Activated T-cell treated with anti-CD3 and anti-CD28 coated beads for 4 hours (primary cell): ENCODE data around the gene TMX3.

Experiments used
- DNase-seq: peaks from one replicate; pipeline ENCODE4 v3.0.0-alpha.2; 2020

Gene TMX3

DNA sequence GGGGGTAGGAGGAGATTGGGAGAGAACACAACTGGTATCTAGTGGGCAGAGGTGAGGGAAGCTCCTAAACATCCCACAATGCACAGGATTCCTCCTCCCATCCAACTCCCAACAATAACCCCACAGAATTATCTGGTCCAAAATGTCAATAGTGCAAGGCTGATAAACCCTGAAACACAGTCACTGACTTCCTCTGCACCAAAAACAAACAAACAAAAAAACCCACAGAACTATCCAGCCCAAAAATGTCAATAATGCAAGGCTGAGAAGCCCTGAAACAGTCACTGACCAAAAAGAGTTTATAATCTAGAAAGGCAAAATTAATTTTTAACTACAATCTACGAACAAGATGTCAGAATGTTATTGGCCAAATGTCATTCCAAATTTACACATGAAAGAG lies 9.8 kb downstream of the TMX3 start:
- no peak for DNase-seq

DNA sequence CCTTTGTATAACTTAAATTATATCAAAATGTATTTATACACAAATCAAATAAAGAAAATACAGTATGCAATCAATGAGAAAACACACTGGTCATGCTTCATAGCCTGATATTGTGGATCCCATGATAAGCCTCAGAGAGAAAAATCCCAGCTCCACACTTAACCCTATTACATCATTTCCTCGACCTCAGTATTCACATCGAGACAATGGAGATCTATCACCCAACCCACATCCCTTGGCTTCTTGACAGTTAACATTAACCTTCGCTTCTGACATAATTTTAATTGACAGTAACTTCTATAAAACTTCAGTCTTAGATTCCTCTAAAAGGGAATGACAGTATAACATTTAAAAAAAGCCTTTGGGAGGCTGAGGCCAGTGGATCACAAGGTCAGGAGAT lies 11.6 kb downstream of the TMX3 start:
- no peak for DNase-seq

DNA sequence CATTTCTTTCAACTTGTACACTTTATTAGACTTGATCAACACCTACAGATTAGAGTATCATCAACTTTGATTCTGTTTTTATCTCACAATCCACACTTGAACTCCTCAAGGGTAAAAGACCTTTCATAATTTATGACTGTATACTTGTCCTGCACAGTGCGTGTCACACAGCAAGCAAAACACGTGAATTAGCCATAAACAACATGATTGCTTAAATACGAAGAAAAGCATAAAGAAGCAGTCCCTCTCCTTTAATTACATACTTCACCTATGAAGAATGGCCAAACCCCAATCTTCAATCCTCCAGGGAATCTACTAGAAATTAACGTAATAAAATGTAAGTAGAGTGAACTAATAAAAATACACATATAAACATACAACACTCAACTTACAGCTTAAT lies 13.6 kb downstream of the TMX3 start:
- DNase-seq: no peak

DNA sequence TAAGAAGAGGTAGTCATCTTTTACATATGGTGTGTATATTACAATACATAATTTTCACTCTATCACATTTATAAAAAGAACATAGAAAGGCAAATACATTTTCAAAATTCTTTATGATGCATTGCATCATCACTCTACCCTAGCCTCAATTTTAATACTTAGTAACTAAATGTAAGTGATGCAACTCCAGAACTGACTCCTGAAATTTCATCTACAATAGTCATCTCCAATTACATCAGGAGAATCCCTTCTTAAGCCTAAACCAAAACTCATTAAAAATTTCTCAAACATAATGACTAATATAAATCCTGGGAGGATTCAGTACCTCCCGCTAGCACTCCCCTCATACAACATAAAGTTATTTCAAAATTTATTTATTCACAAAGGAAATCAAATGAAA lies 15.9 kb downstream of the TMX3 start:
- DNase-seq: no peak

DNA sequence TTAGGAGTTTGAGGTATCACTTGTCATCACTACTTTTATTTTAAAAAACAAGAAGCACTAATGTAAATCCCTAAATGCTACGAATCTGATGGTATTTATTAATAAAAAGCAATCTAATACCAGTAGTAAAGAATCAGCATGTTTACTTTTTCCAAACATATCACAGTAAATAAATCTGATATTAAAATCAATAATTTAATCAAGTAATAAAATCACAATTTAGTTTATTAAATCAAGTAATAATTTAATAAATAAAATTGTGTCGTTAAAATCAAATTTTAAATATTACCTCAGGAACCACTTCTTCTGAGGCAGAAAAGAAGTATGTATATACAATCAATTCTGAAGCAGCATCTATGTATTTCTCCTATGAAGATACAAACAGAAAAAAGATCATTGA lies 18.0 kb downstream of the TMX3 start:
- DNase-seq: no peak

DNA sequence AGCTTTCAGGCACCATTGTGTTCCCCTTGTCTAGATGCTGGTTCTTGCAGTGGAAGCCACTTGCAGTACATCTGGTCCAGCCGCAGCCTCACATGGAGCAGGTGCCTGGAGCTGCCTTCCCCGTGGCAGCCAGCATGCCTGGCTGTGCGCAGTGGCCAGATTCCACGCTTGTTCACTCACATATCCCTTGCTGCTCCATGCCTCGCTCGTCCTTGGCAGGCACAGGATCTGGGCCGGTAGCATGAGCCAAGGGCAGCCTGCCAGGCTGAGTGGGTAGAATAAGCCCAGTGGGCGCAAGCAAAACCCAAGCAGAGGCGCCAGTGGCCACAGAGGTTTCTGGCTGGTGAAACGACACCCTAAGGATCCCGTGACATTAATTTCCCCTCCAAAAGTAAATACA lies 20.6 kb downstream of the TMX3 start:
- no peak for DNase-seq

DNA sequence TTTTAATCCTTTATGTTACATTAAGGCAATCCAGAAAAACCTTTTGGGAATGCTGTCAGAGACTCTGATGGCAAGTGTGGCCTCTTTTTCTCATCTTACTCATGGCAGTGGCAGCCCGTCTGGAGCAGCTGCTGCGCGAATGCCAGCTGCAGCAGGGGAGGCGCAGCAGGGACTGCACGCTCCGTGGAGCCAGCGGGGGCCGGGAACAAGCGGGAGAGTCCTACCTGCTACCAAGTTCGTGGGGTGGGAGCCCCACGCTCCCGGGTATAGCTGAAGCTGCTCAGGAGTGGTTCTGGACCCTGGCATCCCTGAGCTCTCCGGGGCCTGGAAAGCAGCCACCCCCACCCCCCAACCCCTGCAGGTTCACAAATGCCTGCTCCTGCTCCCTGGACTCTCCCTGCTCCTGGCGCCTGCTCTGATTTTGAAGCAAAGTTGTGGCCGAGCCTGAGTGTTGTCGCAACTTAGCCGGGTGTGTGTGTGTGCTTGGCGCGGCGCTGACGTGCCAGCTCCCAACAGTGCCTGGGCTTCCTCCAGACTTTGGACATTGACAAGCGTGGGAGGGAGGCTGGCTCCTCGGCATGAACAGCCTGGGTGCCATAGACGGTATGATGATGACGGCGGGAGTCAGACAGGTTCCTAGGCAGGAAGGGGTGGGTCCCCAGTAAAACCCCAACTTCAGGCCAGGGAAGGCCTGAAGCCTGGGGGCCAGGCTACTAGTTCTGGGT lies 21.7 kb downstream of the TMX3 start:
- no peak for DNase-seq

DNA sequence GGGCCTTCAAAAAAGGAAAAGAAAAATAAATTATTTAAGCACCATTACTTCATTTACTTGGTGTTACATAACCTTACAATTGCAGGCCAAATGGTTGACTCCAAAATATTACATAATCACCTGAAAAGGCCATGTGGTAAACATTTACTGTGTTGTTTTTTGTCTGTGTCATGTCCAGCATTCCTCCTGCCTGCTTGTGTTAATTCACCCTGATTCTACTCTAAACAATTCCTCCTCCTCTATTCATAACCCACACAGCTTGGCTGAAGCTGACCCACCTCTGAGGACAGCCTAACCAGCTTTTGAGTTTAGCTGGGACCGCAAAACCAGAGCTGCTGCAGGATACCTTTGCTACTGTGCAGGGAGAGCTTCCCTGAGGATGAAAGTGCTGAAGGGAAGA lies 35.4 kb downstream of the TMX3 start:
- no peak for DNase-seq

DNA sequence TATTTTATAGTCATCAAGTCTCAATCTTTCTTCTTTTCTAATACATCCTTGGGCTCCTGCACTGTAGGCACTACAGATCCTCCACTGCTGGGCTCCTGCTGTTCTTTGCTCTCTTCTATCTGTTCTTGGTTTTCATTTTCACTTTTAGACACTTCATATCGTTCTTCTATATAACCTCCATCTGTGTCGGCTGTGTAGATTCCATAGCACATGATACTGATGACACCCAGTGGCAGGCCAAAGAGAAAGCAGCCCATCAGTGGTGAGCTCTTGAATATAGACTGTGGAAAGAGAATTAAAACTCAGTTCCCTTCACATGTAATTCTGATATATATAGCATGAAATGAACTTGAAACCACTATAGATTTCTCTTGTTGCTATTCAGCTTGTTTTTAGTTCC lies 38.0 kb downstream of the TMX3 start:
- no peak for DNase-seq

DNA sequence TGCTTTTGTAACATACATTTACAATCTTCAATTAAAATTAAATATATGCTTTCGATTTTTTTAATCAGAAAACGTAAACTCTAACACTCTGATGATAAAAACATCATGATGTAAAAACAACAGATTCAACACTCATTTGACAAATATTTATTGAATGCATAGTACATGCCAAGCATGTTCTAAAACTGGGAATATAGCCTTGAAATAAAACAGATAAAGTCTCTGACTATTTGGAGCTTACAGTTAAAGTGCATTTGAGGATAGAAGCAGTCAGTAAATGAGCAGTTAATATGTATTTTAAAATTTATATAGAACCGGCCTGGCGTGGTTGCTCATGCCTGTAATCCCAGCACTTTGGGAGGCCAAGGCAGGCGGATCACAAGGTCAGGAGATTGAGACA lies 47.8 kb downstream of the TMX3 start:
- DNase-seq: no peak

DNA sequence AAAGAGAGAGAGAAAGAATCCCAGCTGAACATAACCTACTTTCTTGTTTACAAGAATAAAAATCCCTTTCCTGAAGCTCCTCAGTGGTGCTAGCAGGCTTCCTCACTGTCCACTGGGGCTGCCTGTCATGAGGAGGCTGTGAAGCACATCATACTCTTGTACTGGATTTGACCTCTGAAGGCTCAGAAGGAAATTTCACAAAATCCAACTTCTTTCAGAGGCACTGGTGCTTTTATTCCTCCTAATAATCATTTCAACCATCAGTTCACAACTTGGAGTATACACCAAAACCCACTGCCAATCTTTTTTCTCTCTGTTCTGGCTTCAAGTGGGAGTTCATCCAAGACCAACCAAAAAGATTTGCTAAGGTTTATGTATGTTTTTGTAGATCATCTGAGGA lies 48.5 kb downstream of the TMX3 start:
- no peak for DNase-seq

DNA sequence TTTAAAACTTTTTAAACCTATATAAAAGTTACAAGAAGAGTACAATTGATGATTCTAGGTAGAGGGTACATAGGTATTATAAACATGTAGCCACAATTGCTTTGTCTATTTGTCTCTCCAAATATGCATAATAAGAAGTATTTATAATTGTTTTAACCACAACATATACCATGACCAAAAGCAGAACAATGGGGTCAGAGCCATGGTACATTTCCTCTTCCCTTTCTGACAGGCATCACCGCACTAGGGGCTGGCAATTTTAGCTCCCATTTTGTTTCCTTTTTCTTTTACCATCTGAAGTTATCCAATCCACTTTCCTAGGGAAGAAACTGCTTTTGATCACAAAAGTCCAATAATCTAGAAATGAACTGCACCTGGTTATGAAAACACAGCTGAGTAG lies 49.3 kb downstream of the TMX3 start:
- no peak for DNase-seq

DNA sequence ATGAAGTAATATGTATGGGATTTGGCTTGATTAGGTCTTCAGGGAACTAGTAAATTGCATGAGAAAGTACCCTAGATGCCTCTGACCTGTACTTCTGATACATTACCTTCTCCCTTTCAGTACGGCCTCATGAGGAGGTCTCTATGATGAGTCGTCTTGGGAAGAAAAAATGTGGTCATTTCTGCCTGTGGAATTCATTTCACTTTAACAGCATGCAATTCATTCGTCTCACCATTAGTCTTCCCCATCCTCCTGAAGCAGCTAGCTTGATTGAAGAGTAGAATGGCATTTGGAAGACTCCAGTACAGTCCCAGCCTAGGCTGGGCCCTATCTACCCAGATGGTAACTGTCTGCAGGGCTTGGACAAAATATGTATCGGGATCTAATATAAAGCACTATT lies 52.2 kb downstream of the TMX3 start:
- DNase-seq: no peak

DNA sequence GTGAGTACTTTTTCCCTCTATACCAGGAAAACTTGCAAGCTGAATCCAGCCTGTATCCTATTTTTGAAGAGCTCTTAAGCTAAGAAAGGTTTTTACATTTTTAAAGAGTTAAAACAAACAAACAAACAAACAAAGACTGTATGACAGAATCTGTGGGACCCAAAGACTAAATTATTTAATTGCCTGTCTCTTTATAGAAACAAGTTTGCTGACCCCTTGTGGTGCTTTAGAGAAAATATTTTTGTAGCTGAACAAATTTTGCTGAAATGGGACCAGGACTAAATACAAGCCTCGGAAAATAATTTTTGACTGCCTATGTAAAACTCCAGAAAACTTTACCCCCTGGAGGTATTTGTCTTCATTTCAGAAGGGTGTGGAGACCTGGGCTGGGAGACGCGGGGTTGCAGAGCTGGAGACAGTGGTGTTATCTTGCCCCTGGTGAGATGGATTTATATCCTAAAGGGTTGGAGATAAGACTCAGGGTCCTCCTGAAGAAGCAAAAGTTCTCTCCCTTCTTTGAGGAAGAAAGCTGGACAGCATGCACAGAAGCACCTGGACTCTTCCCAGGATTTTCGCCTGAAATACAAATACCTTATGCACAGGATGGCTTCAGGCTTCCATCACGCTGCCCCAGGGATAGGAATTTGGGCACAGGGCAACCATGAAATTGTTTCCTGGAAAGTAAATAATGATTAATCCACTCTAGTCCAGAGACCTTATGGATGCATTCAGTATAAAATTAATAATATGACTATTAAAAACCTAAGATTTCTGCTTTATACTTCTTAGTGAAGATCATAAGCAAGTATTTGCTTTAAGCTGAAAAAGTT lies 54.3 kb downstream of the TMX3 start:
- DNase-seq: no peak

DNA sequence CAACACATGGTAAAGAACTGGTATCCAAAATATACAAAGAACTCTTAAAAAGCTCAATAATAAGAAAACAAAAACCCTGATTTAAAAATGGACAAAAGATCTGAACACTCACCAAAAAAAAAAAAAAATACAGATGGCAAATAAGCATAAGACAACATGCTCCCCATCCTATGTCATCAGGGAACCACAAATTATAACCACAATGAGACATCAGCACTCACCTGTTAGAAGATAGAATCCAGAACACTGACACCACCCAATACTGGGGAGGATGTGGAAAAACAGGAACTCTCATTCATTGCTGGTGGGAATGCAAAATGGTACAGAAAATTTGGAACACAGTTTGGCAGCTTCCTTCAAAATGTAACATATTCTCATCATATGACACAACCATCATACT lies 66.7 kb downstream of the TMX3 start:
- DNase-seq: no peak

DNA sequence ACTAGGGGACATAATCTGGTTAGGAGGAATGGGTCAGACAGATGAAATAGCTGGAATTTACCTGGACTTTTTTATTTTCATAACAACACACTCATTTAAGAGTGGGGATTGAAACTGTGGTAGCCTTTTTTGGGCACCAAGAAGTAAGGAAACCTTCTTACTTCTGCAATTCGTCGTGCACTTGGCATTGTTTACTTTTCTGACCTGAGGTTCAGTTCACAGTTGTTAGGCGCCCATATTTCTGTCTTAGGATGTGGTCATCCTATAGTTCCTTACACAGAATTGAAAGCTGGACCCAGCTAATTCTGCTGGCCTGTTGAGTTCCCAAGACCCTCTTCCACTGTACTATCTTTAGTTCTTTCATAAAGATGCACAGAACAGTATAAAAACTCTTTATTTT lies 72.9 kb downstream of the TMX3 start:
- no peak for DNase-seq

DNA sequence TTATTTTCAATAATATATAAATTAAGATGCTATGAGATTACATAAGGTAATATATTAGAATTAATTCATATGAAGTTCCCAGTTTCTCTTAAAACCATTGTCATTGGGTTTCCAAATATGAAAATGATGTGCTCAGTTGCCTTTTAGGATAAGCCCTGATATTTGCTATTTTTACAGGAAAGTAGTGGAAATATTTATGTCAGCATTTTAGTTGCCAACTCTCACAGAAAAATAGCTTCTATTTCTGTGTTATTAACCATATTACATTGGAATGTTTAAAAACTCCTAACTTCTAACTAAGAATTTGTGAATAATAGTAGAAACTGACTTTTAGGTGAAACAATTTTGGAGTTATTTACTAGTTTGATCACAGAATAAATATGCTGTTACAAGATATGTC lies 74.0 kb downstream of the TMX3 start:
- DNase-seq: no peak

DNA sequence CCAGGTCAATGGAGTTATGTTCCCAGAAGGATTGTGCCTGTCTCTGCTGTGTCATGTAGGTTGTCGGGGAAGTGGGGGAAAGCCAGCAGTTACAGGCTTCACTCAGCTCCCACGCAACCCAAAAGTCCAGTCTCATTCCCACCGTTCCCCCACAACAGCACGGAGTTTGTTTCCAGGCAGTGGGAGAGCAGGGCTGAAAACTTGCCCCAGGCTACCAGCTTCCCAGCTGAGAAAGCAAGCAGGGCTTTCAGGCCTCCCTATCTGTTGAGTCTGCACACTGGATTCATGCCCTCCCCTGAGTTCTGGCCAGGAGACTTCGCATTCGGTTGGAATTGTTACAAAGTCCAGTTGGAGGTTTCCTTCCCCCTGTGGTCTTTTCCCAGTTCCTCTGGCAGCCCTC lies 76.3 kb downstream of the TMX3 start:
- DNase-seq: no peak

DNA sequence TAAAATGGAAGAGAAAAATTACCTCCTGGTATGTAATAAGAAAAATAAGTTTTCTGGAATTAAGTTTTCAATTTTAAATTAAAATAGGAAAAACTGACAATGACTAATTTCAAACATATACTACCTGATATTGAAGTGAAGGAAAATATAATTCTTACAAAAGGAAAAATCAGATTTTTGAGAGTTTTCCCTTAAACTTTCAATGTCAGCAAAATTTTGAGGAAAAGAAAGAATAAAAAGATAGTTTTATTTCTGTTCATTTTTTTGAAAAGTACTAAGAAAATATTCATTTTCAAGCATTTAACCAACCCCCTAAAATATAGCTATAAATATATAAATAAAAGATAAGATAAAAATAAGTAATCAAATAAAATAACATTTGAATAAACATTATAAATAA lies 87.1 kb downstream of the TMX3 start:
- DNase-seq: no peak
